Endothelial cell (in vitro differentiated cells): ENCODE data around the gene CREG1. TPM values are rescaled to one million over a fixed set of nuclear protein-coding genes. Genes with fewer than 3 reads are reported as not detected.

Source experiments
- DNase-seq: peaks from one replicate; pipeline ENCODE4 v3.0.0; 2021; ENCODE audit warnings: low spot score
- H3K27ac Mint-ChIP-seq: one replicate; pipeline ENCODE4 v1.8.0; 2021; ENCODE audit warnings: mixed read lengths, inconsistent platforms; ENCODE audit not compliant: unreplicated experiment
- H3K27me3 Mint-ChIP-seq: one replicate; pipeline ENCODE4 v1.8.0; 2021; ENCODE audit warnings: mild to moderate bottlenecking, moderate library complexity, mixed read lengths, inconsistent platforms; ENCODE audit not compliant: unreplicated experiment
- H3K36me3 Mint-ChIP-seq: one replicate; pipeline ENCODE4 v1.8.0; 2021; ENCODE audit warnings: mild to moderate bottlenecking, low read depth, mixed read lengths, inconsistent platforms; ENCODE audit not compliant: unreplicated experiment
- H3K4me1 Mint-ChIP-seq: one replicate; pipeline ENCODE4 v1.8.0; 2021; ENCODE audit warnings: mild to moderate bottlenecking, mixed read lengths, inconsistent platforms; ENCODE audit not compliant: unreplicated experiment
- H3K4me3 Mint-ChIP-seq: one replicate; pipeline ENCODE4 v1.8.0; 2021; ENCODE audit warnings: mild to moderate bottlenecking, mixed read lengths, inconsistent platforms; ENCODE audit not compliant: unreplicated experiment
- H3K9me3 Mint-ChIP-seq: one replicate; pipeline ENCODE4 v1.8.0; 2021; ENCODE audit warnings: mixed read lengths, inconsistent platforms; ENCODE audit not compliant: unreplicated experiment
- CTCF ChIP-seq: fragments of 200-600 bp; sonication (generic); IDR thresholded peaks from one replicate; pipeline ENCODE4 v1.5.0; 2021; ENCODE audit warnings: antibody characterized with exemption; ENCODE audit not compliant: unreplicated experiment
- total RNA-seq: library from RNA; stranded (reverse); fragmentation: NEBNext Ultra II Directional; extraction: Animal tissue kit (Norgen Biotek cat#: 25700); gene quantifications from one replicate; pipeline ENCODE4 v1.2.1, GENCODE V29; 2021; ENCODE audit not compliant: unreplicated experiment

Gene CREG1
- total RNA-seq, 1 donor from 2014 or later: 22.2 TPM

- no peak overlapping the region for H3K27ac Mint-ChIP-seq
- no peaks in the 10 kb centered on the region for H3K36me3 Mint-ChIP-seq
- H3K9me3 Mint-ChIP-seq: no peaks in the 10 kb centered on the region
- H3K4me1 Mint-ChIP-seq: peaks cover 2% of the 10 kb centered on the region
- peaks cover 2% of the 10 kb centered on the region for H3K27me3 Mint-ChIP-seq
- TF ChIP-seq CTCF: no peak
- DNase-seq: no peak
- H3K4me3 Mint-ChIP-seq: no peak overlapping the region
Measured at GRCh38 chr1:167515461-167515860, 38.1 kb downstream of the CREG1 start.

GRCh38 chr1:167514288-167514687 is 39.3 kb downstream of the CREG1 start:
- peaks cover 6% of the 10 kb centered on the region for H3K4me1 Mint-ChIP-seq
- TF ChIP-seq CTCF: no peak
- peaks cover 2% of the 10 kb centered on the region for H3K27me3 Mint-ChIP-seq
- H3K9me3 Mint-ChIP-seq: no peaks in the 10 kb centered on the region
- no peak overlapping the region for H3K4me3 Mint-ChIP-seq
- no peak for DNase-seq
- H3K36me3 Mint-ChIP-seq: no peaks in the 10 kb centered on the region
- no peak overlapping the region for H3K27ac Mint-ChIP-seq

GRCh38 chr1:167512046-167512654 is 41.4 kb downstream of the CREG1 start:
- Mint-ChIP-seq H3K27me3 (peaks cover 2% of the 10 kb centered on the region), H3K4me3 (no peak overlapping the region), H3K36me3 (no peaks in the 10 kb centered on the region), H3K9me3 (no peaks in the 10 kb centered on the region), H3K4me1 (peaks cover 4% of the 10 kb centered on the region), H3K27ac (no peak overlapping the region)
- no peak for TF ChIP-seq CTCF
- DNase-seq: no peak

- Mint-ChIP-seq H3K4me1 (peaks cover 4% of the 10 kb centered on the region), H3K9me3 (no peaks in the 10 kb centered on the region), H3K27ac (no peak overlapping the region), H3K4me3 (no peak overlapping the region), H3K36me3 (no peaks in the 10 kb centered on the region), H3K27me3 (peaks cover 2% of the 10 kb centered on the region)
- TF ChIP-seq CTCF: no peak
- DNase-seq: no peak
Measured at GRCh38 chr1:167511374-167511986, 42.1 kb downstream of the CREG1 start.

- DNase-seq: no peak
- Mint-ChIP-seq H3K27ac (no peak overlapping the region), H3K27me3 (peaks cover 2% of the 10 kb centered on the region), H3K4me3 (no peak overlapping the region), H3K36me3 (no peaks in the 10 kb centered on the region), H3K9me3 (no peaks in the 10 kb centered on the region), H3K4me1 (peaks cover 4% of the 10 kb centered on the region)
- TF ChIP-seq CTCF: no peak
Measured at GRCh38 chr1:167510881-167511280, 42.7 kb downstream of the CREG1 start.
